ENCODE results near the gene STC2. TPM values are rescaled to one million over a fixed set of nuclear protein-coding genes. Genes with fewer than 3 reads are reported as not detected.

STC2 gene
- total and polyA plus RNA-seq, 10 of the 15 experiments (the other 5 are each of a cell fraction or from before 2014, with no cell fraction given): 0.05 to 4.8 (median 2.0) TPM

- H3K4me2 ChIP-seq (ENCODE audit: control insufficient read depth, insufficient read depth): no peak overlapping the region
- no peaks in the 10 kb centered on the region for H3K4me1 ChIP-seq (ENCODE audit: control insufficient read depth, insufficient read depth, low read length)
- H3K9ac ChIP-seq (ENCODE audit: control insufficient read depth, insufficient read depth, low read length): no peak overlapping the region
- ChIA-PET CTCF (no interaction called here), RAD21 (ENCODE audit: unreplicated experiment) (no interaction called here), POLR2A (no interaction called here), SMC1A (ENCODE audit: uncharacterized antibody, unreplicated experiment) (interaction anchor here (0.5 kb wide), 1 partner anchor 183 kb away, joined by 3 read pairs; no protein-coding TSS in a partner anchor)
- in situ Hi-C loops (cut with MboI): loop anchor here (5.0 kb wide), 2 partner anchors 43 to 353 kb away; partner anchors contain the start of gene ATP6V0E1
- H3K27ac ChIP-seq (ENCODE audit: control insufficient read depth, insufficient read depth): no peak overlapping the region
- H3K79me2 ChIP-seq (ENCODE audit: control insufficient read depth, insufficient read depth, low read length): no peaks in the 10 kb centered on the region
- H2AFZ ChIP-seq (ENCODE audit: control insufficient read depth, low read depth, low read length): no peak overlapping the region
- intact Hi-C loops (cut with micrococcal nuclease; ENCODE audit: unreplicated experiment): loop anchor here (5.0 kb wide), 1 partner anchor 498 kb away; no protein-coding TSS in a partner anchor
- no peak overlapping the region for H3K4me3 ChIP-seq
- no peak for TF ChIP-seq STAT1 (conservative IDR thresholded peaks at IDR 0.05)
- no peak for TF ChIP-seq E4F1 (IDR thresholded peaks at IDR 0.05; ENCODE audit: borderline replicate concordance, partially characterized antibody)
- TF ChIP-seq SP1 (IDR thresholded peaks at IDR 0.05; ENCODE audit: low read depth, low read length): no peak
- no peak for TF ChIP-seq RELA (IDR thresholded peaks at IDR 0.05; ENCODE audit: borderline replicate concordance, partially characterized antibody)
- TF ChIP-seq TCF3 (IDR thresholded peaks at IDR 0.05; ENCODE audit: borderline replicate concordance, insufficient read depth, low read depth, low read length): no peak
- TF ChIP-seq NR2F1 (conservative IDR thresholded peaks at IDR 0.05): no peak
- no peak for TF ChIP-seq BACH1 (IDR thresholded peaks at IDR 0.05; ENCODE audit: borderline replicate concordance)
- 3% methylated on average over 2 of the region's 2 CpGs for WGBS (ENCODE audit: insufficient coverage, insufficient replicate concordance, low lambda C conversion rate, missing lambda C conversion rate)
- H3K27me3 ChIP-seq (replicated peaks in 1 of 2; ENCODE audit: control insufficient read depth in 2 of 2, insufficient read depth in 2 of 2, low read length in 1 of 2): no peaks in the 10 kb centered on the region; a peak in 1 of 4 replicates
- DNase-seq (ENCODE audit: low read depth, low spot score): no peak
- FAIRE-seq: no peak
- ATAC-seq: no peak
- H4K20me1 ChIP-seq (ENCODE audit: control insufficient read depth, insufficient read depth): no peaks in the 10 kb centered on the region
- no peaks in the 10 kb centered on the region; the same call in none of the 3 replicates for H3K9me3 ChIP-seq (replicated peaks; ENCODE audit: control insufficient read depth, insufficient read depth, low read length)
- BruUV-seq (replicated peaks): no TSS peak
- no peaks in the 10 kb centered on the region for H3K36me3 ChIP-seq (ENCODE audit: control insufficient read depth in 2 of 2, insufficient read depth in 2 of 2, low read length in 1 of 2)
Observed at GRCh38 chr5:173334808-173335207, 6.6 kb upstream of the STC2 start.

All from GM12878 (cell line).